Measurements from ENCODE around the gene GET3.
"Not testable (repeated sequence)": the region's sequence is repeated elsewhere in the genome, so short reads cannot be mapped to it uniquely, and the experiment has no call there.

DNA sequence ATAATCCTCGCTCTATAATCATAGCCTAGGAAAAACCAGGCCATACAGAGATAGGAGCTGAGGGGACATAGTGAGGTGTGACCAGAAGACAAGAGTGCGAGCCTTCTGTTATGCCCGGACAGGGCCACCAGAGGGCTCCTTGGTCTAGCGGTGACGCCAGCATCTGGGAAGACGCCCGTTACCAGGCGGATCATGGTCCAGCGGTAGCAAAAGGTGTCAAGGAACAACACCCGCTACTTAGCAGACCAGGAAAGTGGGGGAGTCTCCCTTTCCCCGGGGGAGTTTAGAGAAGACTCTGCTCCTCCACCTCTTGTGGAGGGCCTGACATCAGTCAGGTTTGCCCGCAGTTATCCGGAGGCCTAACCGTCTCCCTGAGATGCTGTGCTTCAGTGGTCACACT is 25.2 kb upstream of the GET3 start:
- TF ChIP-seq, protein P1, sequence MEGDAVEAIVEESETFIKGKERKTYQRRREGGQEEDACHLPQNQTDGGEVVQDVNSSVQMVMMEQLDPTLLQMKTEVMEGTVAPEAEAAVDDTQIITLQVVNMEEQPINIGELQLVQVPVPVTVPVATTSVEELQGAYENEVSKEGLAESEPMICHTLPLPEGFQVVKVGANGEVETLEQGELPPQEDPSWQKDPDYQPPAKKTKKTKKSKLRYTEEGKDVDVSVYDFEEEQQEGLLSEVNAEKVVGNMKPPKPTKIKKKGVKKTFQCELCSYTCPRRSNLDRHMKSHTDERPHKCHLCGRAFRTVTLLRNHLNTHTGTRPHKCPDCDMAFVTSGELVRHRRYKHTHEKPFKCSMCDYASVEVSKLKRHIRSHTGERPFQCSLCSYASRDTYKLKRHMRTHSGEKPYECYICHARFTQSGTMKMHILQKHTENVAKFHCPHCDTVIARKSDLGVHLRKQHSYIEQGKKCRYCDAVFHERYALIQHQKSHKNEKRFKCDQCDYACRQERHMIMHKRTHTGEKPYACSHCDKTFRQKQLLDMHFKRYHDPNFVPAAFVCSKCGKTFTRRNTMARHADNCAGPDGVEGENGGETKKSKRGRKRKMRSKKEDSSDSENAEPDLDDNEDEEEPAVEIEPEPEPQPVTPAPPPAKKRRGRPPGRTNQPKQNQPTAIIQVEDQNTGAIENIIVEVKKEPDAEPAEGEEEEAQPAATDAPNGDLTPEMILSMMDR (IDR thresholded peaks at IDR 0.05), result not testable (repeated sequence)
- not testable (repeated sequence) for TF ChIP-seq EZH2 (IDR thresholded peaks at IDR 0.05; ENCODE audit: borderline replicate concordance, insufficient read depth, low read depth, low read length, poor library complexity, severe bottlenecking)
